ENCODE results near the gene GNMT.

- TF ChIP-seq GATA2 (IDR thresholded peaks at IDR 0.05; ENCODE audit: low read depth, low read length) (no peak), GATA3 (IDR thresholded peaks at IDR 0.05; ENCODE audit: low read depth, low read length) (no peak)
Measured at GRCh38 chr6:42935322-42935721, 25.2 kb upstream of the GNMT start.

Measured in SH-SY5Y (cell line).